NCI-H146 treated with DMSO at 0.1 percent for 48 hours (cell line): ENCODE results near the gene LTBP4.
"Not testable (repeated sequence)": the region's sequence is repeated elsewhere in the genome, so short reads cannot be mapped to it uniquely, and the experiment has no call there.

Experiments used
- DNase-seq: peaks from one replicate; lab custom pipeline; 2025; ENCODE audit not compliant: unreplicated experiment; lab: John Stamatoyannopoulos, UW

Gene LTBP4

DNA sequence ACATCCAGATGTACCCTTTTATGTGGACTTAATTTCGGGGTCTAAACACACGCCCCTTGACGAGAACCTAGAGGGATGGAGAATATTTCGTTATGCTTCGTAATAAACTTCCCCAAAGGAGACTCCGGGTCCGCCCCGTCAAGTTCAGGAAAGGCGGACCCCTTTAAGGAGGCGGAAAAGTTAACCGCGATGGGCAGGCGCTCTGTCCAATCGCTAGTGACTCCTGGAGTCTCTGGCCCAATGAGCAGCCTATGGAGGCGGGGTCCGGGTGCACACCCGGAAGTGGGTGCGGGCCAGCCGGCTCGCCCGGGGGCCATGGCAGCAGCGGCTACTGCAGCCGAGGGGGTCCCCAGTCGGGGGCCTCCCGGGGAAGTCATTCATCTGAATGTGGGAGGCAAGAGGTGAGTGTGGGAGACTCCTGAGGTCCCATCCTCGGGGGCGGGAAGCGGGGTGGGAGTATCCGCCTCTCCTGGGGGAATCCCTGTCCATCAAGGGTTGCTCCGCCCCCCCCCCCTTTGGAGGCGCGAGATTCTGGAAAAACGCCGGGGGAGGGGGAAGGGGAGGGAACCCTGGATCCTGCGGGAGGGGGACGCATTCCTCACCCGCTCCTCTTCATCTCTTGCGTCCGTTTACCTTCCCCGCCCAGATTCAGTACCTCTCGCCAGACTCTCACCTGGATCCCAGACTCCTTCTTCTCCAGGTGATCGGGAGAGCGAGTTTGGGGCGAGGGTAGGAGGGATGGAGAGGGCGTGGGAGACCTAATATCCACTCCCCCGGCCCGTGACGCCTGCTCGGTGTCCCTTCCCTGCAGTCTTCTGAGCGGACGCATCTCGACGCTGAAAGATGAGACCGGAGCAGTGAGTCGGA, 24.4 kb upstream of the LTBP4 start, which contains the start of gene SHKBP1:
TSS of gene SHKBP1 (plus strand) at position 289 of the 867 bp plus-strand sequence. CDS start at position 316, 27 bp downstream.
- DNase-seq = peak; percentile 91

DNA sequence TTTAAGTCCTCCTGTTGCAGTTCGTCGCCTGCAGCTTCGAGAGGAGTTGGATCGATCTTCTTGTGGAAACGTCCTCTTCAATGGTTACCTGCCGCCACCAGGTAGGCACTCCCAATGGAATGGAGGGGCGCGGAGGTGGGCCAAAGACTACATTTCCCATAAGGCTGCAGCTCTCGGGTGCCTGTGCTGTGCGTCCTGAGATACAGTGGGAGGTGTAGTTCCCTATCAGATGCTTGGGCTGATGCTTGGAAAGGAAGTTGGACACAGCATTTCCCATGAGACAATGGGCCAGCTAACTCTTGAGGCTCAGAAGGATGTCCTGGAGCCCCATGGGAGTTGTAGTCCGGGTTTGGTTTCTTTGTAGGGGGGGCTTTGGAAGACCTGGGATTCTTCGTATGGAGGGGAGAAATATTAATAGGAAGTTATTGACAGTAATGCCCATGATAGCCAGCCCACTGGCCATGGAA, 22.7 kb upstream of the LTBP4 start:
- no peak for DNase-seq

DNA sequence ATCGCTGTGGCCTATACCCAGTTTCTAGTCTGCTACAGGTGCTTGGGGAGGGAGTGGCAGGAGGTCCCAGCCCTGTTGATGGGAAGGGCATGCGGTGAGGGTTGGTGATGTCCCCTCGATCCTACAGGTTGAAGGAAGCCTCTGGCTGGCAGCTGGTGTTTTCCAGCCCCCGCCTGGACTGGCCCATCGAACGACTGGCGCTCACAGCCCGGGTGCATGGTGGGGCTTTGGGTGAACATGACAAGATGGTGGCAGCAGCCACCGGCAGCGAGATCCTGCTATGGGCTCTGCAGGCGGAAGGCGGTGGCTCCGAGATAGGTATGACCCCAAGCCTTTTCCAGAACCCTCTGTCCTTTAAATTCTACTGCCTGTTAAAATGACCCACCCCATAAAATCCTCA, 20.6 kb upstream of the LTBP4 start:
- DNase-seq = no peak

DNA sequence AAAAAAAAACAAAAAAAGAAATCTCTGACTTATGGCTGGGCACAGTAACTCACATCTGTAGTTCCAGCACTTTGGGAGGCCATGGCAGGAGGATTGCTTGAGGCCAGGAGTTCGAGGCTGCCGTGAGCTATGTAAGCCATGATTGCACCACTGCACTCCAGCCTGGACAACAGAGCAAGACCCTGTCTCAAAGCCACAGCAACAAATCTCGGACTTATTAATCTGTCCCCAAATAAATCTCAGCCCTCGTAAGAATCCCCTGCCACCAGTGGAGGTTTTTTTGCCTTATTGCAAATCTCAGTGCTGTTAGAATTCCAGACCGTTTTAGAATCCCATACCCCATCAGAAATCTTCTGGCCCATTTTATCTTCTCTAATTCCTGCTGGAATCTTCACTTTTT, 19.6 kb upstream of the LTBP4 start:
- no peak for DNase-seq

DNA sequence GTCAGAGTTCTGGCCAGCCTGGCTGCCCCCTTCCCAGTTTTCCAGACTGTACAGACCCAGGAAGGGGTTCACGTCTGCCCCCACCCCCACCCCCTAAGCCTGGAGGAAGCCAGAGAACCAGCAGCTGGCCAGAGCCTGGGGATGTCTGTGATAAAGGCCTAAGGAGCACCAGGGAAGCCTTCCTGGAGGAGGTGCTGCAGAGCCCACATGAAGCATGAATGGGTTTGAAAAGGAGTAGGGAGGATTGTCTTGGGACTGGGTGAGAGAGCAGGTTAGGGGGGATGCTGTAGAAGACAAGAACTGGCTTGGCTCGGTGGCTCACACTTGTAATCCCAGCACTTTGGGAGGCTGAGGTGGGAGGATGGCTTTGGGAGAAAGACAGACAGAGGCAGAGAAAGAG, 18.7 kb upstream of the LTBP4 start:
- no peak for DNase-seq

DNA sequence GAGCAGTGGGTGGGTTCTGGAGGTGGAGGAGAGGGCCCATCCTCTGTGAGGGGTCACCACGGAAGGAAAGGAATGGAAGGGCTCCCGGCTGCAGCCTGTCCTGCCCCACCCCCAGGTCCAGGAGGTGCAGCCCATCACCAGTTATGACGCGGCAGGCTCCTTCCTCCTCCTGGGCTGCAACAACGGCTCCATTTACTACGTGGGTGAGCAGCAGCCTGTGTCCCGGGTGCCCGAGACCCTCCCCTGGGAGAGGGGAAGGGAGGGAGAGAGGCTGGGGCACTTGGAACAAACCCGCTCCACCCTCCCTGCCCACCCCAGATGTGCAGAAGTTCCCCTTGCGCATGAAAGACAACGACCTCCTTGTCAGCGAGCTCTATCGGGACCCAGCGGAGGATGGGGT, 17.9 kb upstream of the LTBP4 start:
- DNase-seq = no peak

DNA sequence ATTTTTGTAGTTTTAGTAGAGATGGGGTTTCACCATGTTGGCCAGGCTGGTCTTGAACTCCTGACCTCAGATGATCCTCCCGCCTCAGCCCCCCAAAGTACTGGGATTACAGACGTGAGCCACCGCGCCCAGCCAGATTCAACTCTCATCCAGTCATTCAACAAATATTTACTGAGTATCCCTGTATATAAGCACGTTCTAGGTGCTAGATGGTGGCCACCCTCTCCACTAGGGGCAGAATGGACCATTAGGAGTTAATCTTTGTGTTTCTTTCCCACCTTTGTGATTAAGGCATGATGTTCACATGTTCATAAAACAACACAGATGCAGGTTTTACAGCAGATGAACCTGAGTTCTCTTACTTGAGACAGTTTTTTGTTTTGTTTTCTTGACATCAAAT, 17.2 kb upstream of the LTBP4 start:
- DNase-seq = no peak

DNA sequence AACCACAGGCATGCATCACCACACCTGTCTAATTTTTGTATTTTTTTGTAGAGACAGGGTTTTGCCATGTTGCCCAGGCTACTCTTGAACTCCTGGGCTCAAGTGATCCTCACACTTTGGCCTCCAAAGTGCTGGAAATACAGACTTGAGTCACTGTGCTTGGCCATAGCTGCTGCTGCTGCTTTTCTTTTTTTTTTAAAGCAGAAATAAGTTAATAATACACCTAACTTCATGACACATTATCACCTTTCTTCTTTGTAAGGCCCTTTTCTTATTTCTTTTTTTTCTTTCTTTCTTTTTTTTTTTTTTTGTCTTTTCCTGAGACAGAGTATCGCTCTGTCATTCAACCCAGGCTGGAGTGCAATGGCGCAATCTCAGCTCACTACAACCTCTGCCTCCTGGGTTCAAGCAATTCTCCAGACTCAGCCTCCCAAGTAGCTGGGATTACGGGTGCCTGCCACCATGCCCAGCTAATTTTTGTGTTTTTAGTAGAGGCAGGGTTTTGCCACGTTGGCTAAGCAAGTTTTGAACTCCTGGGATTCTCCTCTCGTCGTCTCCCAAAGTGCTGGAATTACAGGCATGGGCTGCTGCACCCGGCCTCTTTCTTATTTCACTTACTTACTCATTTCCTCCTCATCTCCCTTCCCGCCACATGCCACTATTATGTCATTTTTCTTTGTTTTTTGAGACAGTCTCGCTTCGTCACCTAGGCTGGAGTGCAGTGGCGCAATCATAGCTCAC, 15.8 kb upstream of the LTBP4 start:
- no peak for DNase-seq

DNA sequence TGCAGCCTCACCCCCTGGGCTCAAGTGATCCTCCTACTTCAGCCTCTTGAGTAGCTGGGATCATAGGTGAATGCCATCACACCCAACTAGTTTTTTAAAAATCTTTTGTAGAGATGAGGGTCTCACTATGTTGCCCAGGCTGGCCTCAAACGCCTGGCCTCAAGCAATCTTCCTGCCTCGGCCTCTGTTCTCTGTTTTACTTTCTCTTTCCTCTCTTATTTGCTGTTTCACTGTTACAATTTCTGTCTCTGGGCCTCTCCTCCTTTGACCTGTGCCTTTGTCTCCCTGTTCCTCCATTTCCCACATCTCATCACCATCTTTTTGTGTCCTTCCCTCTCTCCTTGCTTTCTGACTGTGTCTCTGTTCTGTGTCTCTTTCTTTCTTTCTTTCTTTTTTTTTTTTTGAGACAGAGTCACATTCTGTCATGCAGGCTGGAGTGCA, 15.2 kb upstream of the LTBP4 start:
- DNase-seq = no peak

DNA sequence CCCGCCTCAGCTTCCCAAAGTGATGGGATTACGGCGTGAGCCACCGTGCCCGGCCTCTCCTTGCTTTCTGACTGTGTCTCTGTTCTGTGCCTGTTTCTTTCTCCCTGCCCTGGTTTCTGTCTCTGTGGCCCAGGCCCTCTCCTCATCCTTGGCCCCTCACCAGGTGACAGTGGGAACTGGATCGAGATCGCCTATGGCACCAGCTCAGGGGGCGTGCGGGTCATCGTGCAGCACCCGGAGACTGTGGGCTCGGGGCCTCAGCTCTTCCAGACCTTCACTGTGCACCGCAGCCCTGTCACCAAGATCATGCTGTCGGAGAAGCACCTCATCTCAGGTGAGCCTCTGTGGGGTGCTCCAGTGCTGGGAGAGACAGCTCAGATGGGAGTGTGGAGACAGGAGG, 14.6 kb upstream of the LTBP4 start:
- no peak for DNase-seq

DNA sequence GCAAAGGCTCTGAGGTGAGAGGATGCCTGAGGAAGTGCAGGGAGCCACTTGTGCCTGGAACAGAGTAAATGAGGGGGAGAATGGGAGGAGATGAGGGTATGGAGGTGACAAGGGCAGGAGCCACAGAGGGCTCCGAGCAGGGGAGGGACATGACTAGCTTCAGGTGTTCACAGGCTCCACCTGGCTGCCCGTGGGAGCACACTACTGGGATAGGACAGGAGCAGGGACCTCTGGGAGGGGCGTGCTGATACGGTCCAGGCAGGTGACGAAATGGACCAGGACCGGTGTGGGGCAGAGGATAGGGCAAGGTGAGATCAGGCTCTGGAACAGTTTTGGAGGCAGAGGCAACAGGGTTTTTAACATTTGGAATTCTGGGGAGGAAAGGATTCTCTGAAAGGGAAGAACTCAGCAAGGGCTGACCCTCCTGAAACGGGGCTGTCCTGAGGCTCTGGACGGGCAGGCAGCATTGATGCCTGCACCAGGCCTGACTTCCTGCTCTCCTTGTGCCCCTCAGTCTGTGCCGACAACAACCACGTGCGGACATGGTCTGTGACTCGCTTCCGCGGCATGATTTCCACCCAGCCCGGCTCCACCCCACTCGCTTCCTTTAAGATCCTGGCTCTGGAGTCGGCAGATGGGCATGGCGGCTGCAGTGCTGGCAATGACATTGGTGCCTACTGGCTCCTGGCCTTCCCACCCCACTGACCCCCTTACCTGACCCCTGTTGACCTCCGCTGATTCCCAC, 12.9 kb upstream of the LTBP4 start:
- no peak for DNase-seq

DNA sequence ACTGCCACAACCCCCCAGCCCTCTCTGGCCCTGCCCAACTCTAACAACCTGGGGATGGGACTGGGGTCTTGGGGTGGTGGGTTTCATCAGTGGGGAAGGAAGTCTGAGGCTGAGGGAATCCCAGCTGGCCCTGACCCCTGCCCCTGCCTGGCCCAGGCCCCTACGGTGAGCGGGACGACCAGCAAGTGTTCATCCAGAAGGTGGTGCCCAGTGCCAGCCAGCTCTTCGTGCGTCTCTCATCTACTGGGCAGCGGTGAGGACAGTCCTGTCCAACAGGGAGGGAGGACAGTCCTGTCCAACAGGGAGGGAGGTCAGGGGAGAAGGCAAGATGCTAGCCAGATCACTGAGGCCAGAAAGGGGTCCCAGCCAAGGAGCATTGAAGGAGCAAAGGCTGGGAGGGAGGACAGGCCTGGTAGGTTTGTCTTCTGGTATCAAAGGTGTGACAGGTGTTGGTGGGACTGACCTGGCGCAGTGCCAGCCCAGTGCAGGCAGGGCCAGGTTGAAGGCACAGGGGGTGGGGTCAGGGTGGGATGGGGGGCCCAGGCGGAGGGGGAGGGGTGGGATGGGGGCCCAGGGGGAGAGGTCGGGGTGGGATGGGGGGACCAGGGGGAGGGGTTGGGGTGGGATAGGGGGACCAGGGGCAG, 12.1 kb upstream of the LTBP4 start:
- DNase-seq = no peak

DNA sequence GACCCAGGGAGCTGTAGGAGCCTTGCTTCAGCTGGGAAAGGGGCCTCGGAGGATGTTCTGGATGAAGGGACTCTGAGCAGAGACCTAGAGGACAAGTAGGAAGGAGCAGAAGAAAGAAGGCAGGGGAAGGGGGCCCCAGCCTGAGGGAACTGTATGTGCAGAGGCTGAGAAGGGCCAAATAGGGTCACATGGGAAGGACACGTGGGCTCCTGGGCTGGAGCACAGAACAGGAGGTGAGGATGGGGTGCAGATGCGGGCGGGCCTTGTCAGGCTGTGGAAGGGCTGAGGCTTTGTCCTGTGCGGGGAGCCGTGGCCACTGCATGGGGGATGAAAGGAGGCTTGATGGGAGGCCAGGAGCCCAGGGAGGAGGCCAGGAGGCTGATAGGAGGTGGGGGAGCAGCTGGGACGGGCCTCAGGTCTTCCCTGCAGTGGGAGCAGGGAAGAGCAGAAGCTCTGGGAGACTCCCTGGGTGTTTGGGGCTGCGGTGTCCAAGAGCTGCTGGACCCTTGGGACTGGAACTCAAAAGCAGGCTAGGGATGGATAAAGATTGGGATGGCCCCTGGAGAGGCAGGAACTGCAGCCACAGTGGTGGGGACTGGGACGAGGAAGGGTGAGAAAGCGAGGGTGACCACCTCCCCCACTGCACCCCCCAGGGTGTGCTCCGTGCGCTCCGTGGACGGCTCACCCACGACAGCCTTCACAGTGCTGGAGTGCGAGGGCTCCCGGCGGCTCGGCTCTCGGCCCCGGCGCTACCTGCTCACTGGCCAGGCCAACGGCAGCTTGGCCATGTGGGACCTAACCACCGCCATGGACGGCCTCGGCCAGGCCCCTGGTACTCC, 11.4 kb upstream of the LTBP4 start:
- no peak for DNase-seq

DNA sequence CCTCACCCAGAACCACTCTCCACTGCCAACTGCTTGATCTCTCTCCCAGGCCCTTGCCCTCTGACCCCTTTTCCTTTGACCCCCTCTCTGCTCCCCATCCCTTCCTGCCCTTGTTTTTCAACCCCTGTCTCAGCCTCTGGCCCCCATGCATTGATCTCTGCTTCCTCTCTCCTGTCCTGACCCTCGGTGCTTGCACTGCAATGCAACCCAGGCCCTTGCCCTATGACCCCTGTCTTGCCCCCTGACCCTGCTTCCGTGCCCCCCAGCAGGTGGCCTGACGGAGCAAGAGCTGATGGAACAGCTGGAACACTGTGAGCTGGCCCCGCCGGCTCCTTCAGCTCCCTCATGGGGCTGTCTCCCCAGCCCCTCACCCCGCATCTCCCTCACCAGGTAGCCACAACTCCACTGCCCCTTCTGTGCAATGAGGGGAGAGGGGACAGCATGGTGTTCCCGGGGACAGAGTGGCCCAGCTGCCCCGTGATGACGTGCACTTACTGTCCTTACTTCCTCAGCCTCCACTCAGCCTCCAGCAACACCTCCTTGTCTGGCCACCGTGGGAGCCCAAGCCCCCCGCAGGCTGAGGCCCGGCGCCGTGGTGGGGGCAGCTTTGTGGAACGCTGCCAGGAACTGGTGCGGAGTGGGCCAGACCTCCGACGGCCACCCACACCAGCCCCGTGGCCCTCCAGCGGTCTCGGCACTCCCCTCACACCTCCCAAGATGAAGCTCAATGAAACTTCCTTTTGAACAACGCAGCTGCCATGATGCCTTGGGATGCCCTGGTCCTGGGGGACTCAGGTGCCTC, 10.5 kb upstream of the LTBP4 start:
- no peak for DNase-seq

DNA sequence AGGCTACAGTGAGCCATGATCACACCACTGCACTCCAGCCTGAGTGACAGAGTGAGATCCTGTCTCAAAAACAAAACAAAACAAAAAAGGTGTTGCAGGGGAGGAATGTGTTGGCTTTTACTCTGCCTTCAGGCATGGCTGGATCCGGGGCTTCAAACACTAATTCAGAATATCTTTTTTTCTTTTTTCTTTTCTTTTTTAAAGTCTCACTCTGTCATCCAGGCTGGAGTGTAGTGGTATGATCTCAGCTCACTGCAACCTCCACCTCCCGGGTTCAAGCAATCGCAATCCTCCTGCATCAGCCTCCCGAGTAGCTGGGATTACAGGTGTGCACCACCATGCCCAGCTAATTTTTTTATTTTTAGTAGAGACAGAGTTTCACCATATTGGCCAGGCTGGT, 9.4 kb upstream of the LTBP4 start:
- not testable (repeated sequence) for DNase-seq

DNA sequence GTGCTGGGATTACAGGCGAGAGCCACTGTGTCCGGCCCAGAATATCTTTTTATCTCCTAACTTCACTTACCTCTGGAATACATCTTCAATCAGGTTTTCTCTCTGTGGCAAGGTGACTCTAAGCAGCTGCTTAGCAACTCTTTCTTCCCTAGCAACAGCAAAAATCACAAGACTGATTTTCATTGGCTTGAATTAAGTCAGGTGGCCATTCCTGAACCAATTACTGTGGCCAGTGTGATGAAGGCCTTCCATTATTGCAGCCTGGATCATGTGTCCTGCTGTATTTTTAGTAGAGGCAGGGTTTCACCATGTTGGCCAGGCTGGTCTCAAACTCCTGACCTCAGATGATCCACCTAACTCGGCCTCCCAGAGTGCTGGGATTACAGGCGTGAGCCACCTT, 9.0 kb upstream of the LTBP4 start:
- DNase-seq = peak; percentile 26

DNA sequence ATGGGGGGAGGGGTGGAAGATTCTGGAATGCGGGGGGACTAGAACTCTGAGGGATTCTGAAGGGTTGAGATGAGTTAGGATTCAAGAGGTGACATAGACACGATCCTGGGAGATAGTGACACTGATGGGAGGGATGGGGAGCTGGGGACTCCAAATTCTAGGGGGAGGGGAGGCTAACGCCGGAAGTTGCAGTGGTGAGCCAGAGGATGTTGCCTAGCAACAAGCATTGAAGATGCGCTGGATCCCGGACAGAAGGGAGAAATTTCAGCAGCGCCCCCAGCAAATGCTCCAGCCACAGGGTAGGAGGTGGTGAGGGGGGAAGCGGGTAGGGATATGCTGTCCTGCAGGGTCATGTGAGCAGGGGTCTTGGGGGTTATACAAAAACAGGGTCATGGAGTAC, 6.9 kb upstream of the LTBP4 start:
- no peak for DNase-seq

DNA sequence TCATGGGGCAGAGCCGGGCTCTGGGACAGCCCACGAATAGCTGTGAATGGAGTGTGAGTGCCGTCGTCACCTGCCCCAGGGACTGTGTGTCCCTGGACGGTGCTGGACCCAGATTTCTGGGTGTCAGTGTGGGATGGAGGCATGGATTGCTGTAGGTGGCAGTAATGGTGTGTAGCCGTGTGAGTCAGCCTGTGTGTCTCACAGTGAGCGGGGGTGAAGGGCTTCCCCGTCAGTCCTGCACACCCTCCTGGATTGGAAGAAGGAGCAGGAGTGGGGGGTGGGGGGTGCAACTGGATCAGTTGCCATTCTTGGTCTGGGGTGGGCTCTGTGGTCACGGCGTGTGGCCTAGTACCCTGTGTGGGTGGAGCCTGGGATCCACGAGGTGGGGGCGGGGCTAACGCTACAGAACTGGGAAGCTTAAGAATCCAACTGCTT, 6.5 kb upstream of the LTBP4 start:
- DNase-seq = no peak
